Glomerular visceral epithelial cell (primary cell): ENCODE results near the gene CARMIL3.

Experiments used
- DNase-seq: peaks from one replicate; pipeline ENCODE4 v3.0.0-alpha.2; 2016; ENCODE audit errors: extremely low spot score

Gene CARMIL3

GRCh38 chr14:24060984-24061913, 9.4 kb downstream of the CARMIL3 start:
- no peak for DNase-seq

GRCh38 chr14:24062216-24062980, 10.6 kb downstream of the CARMIL3 start:
- DNase-seq: no peak

- no peak for DNase-seq
Measured at GRCh38 chr14:24063263-24063836, 11.5 kb downstream of the CARMIL3 start.

GRCh38 chr14:24064091-24064795, 12.4 kb downstream of the CARMIL3 start:
- DNase-seq: no peak

GRCh38 chr14:24064856-24065255, 13.0 kb downstream of the CARMIL3 start:
- DNase-seq: no peak

GRCh38 chr14:24065408-24065807, 13.6 kb downstream of the CARMIL3 start:
- no peak for DNase-seq

GRCh38 chr14:24066496-24067132, 14.8 kb downstream of the CARMIL3 start:
- no peak for DNase-seq

- no peak for DNase-seq
Measured at GRCh38 chr14:24067133-24068082, 15.6 kb downstream of the CARMIL3 start.

- DNase-seq: no peak
Measured at GRCh38 chr14:24068711-24069410, 17.1 kb downstream of the CARMIL3 start.

- DNase-seq: no peak
Measured at GRCh38 chr14:24069411-24069735, 17.6 kb downstream of the CARMIL3 start.

- DNase-seq: no peak
Measured at GRCh38 chr14:24070285-24071143, 18.7 kb downstream of the CARMIL3 start.

- no peak for DNase-seq
Measured at GRCh38 chr14:24071144-24071697, 19.4 kb downstream of the CARMIL3 start, which contains the start of gene CPNE6. CPNE6 (plus strand) TSS chr14:24071562; CDS start chr14:24072937, 1,375 bp downstream.

- no peak for DNase-seq
Measured at GRCh38 chr14:24071836-24072430, 20.1 kb downstream of the CARMIL3 start.

GRCh38 chr14:24072436-24072835, 20.6 kb downstream of the CARMIL3 start:
- no peak for DNase-seq

GRCh38 chr14:24072881-24073877, 21.4 kb downstream of the CARMIL3 start:
- no peak for DNase-seq

GRCh38 chr14:24074625-24075484, 23.0 kb downstream of the CARMIL3 start:
- DNase-seq: no peak
